Retinal pigment epithelial cell (primary cell): Measurements from ENCODE around the gene MEIS2.
A peak's percentile ranks its signal among the peaks of the same experiment; 100 is the strongest.

Experiments
- DNase-seq: peaks from one replicate; pipeline ENCODE4 v3.0.0-alpha.2; 2010; ENCODE audit warnings: low read depth
- H3K4me3 ChIP-seq: 2 replicates; pipeline ENCODE4 v1.5.1; 2011; ENCODE audit warnings: mild to moderate bottlenecking, low read length, control low read depth, moderate library complexity
- TF ChIP-seq, protein P1 (sequence below): conservative IDR thresholded peaks from 2 replicates; pipeline ENCODE4 v1.5.1; 2011; ENCODE audit warnings: low read depth, low read length, control low read depth, inconsistent platforms

Gene MEIS2

DNA sequence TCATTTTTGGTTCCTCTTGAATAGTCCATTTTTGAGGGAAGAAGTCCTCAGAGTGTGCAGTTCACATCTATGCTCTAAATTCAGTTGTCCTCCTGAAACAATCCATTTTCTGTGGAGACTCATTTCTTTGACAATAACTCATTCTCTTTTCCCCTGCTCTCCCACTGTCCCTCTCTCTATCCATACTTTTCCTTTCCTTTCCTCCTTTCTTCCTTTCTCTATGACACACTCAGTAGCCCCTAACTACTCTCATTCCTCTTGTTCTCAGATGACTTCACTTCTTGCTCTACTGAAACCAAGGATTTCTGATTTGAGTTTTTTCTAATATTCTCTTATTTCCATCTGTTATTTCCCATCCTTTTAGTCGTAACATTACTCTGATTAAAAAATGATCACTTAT, 16.7 kb upstream of the MEIS2 start:
- no peak overlapping the region for H3K4me3 ChIP-seq
- TF ChIP-seq, protein P1, sequence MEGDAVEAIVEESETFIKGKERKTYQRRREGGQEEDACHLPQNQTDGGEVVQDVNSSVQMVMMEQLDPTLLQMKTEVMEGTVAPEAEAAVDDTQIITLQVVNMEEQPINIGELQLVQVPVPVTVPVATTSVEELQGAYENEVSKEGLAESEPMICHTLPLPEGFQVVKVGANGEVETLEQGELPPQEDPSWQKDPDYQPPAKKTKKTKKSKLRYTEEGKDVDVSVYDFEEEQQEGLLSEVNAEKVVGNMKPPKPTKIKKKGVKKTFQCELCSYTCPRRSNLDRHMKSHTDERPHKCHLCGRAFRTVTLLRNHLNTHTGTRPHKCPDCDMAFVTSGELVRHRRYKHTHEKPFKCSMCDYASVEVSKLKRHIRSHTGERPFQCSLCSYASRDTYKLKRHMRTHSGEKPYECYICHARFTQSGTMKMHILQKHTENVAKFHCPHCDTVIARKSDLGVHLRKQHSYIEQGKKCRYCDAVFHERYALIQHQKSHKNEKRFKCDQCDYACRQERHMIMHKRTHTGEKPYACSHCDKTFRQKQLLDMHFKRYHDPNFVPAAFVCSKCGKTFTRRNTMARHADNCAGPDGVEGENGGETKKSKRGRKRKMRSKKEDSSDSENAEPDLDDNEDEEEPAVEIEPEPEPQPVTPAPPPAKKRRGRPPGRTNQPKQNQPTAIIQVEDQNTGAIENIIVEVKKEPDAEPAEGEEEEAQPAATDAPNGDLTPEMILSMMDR: no peak
- no peak for DNase-seq

DNA sequence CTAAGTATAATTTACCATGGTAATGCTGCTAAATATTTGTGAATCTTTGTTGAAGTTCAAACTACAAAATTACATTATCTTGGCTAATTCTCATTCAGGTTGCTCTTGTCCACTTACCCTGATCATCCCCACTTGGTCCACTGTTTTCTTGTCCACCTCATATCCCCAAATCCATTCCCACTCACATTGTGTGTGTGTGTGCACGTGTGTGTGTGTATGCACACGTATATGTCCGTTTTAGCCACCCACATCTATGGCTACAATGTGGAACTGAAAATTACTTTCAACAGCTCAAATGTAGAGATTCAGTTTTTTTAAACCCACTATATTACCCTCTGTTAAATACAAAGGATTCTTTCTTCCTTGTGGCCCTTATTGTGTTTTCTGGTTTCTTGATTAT, 15.2 kb upstream of the MEIS2 start:
- no peak overlapping the region for H3K4me3 ChIP-seq
- TF ChIP-seq, protein P1: no peak
- no peak for DNase-seq

DNA sequence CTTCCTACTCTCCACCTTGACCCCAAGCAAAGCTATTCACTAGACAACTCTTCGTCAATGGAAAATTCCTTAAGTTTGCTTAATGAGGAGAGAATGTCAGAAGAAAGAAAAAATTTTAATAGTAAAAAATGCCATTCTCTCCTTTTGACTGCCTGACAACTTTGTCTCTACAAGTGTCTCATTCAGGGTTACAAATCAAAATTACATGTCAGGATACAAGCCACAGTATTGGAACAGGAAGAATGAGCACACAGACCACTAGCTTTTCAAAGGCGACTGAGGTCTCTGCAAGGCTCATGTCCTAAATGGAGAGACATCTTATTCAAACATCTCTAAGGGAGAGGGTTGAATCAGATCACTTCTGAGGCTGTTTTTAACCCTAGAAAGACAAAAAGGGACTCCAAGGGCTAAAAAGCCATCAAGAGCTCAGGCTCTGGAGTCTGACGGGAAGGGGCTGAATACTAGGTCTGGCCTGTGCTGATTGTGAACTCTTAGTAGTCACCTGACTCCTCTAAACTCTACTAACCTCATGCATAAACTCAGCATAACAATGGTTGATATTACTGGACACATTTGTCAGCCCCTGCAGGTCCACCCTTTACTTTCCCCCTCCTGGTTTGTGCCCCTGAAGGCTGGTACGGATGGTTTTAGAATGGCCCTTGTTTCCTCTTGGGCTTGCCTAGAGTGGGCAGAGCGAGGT, 12.8 kb upstream of the MEIS2 start:
- DNase-seq: no peak
- no peak overlapping the region for H3K4me3 ChIP-seq
- TF ChIP-seq, protein P1: no peak

DNA sequence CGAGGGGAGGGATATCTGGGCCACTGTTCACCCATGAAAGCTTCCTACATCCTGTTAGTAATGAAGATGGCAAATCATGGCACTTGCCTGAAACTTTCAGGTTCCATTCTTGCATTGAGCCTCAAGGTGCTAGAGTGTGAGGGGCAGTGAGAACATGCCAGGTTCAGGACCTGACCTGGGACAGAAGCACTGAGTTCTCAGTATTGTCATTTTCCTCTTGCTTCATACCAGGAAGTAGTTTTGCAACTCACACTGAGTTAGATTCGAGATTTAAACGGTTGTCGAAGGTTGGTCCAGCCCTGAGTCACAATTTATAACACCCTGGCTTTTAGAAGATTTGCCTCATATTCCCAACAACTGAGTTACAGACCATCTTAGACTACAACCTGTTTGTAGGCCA, 11.8 kb upstream of the MEIS2 start:
- DNase-seq: no peak
- TF ChIP-seq, protein P1: no peak
- H3K4me3 ChIP-seq: no peak overlapping the region

DNA sequence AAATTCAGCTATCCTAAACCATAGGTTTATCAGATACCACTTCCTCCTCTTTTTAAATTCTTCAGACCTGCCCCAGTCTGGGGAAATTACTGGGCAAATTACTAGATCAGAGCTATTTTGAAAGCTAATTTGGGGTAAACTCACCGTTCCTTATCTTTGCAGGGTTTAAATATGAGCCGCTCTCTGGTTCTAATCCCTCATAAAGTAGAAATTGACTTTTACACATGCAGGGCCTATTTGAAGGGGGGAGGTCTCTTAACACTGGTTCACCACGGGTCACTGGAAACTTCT, 11.0 kb upstream of the MEIS2 start:
- H3K4me3 ChIP-seq: peak overlapping the region; percentile 63
- no peak for DNase-seq
- TF ChIP-seq, protein P1: no peak

DNA sequence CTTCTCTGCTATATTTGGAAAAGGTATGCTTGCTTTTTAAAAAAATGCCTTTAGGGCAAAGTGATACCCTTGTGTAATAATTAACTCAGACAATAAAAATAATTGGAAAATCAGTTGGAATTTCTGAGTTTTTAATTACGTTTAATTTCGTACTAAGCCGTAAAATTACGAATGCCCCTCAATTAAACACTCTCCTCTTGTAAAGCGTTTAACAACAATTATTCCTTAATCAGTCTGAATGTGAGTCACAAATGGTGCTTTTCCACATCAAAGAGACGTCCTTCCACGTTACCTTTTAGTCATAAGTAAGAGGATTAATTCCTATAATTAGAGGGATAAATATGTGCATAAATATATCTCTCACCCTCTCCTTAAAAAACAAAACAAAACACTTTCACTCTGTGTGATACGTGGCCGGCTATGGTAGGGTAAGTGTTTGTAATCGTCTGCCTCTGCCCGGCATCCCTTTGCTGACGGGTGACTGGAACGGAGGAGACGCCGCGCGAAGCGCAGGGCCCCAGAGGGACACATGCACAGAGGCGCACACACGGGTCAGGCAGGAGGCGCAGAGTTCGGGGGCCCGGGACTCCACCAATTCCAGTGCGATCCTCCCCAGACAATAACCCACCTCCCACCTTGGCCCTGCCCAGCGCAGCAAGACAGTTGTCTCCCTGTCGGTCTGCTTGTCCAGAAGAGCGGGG, 9.7 kb upstream of the MEIS2 start:
- DNase-seq: peak; percentile 47
- TF ChIP-seq, protein P1: no peak
- H3K4me3 ChIP-seq: peak overlapping the region; percentile 63
